ENCODE measurements around the gene C22orf42. TPM values are rescaled to one million over a fixed set of nuclear protein-coding genes. Genes with fewer than 3 reads are reported as not detected.

The C22orf42 gene
- total and polyA plus RNA-seq, 4 donors, result 0.05 TPM; not detected in 3

DNA sequence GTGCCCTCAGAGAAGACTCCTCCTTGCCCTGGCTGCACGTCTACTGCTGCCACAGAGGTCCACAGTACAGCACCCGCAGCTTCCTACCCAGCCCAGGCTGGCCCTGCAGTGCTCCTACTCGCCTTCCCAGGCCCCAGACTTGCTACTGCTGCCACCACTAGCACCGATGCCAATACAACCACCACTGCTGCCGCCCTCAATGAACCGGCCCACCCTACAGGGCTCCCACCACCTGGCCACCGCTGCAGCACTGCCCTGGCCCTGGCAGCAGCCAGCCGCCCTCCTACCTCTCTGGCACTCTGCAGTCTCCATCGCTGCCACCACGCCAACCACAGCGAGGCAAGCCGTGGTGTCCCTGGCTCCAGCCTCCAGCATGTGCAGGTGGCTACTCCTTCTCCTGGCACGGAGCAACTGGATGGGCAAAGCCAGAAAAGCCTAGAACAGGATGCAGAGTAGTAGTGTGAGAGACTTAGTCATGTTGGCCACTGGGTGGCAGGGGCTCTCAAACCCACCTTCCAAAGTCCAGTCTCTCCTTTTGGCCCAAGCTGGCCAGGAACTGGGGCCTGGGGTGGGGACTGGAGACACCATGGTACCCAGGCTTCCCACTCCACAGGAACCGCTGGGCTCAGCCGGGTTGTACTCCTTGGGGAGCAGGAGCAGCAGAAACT, 39.4 kb downstream of the C22orf42 start:
- H3K27ac ChIP-seq (ENCODE audit: low read depth in 1 of 2, low read length in 1 of 2), result no peak overlapping the region
- no peaks in the 10 kb centered on the region for H3K4me1 ChIP-seq (ENCODE audit: control insufficient read depth in 5 of 5, insufficient read depth in 5 of 5, low read length in 5 of 5)
- peaks cover 0 to 2% (median 0%) of the 10 kb centered on the region in 3 donors for H3K27me3 ChIP-seq (ENCODE audit: control insufficient read depth in 3 of 3, insufficient read depth in 3 of 3, low read length in 2 of 3)
- ATAC-seq (ENCODE audit: insufficient read depth, low FRiP score) (no peak), DNase-seq (no peak)
- peaks cover 0 to 2% (median 0%) of the 10 kb centered on the region in 4 donors for H3K9me3 ChIP-seq (ENCODE audit: control insufficient read depth in 4 of 4, insufficient read depth in 3 of 4, low read length in 3 of 4)
- 86 to 88% methylated on average over 15 of the region's 15 CpGs for WGBS, 2 donors
- no peak overlapping the region for H3K9ac ChIP-seq (ENCODE audit: insufficient read depth in 1 of 2, low read length in 2 of 2)
- no peak for TF ChIP-seq CTCF (IDR thresholded peaks at IDR 0.05; ENCODE audit: control extremely low read depth, extremely low read depth)
- H3K36me3 ChIP-seq (ENCODE audit: control insufficient read depth in 4 of 4, insufficient read depth in 4 of 4, low read length in 4 of 4), result no peaks in the 10 kb centered on the region
- H3K4me3 ChIP-seq, result no peak overlapping the region

GRCh38 chr22:32112380-32112779, 46.7 kb downstream of the C22orf42 start:
- Histone ChIP-seq H3K9me3 (ENCODE audit: control insufficient read depth in 4 of 4, insufficient read depth in 3 of 4, low read length in 3 of 4) (no peaks in the 10 kb centered on the region), H3K27ac (ENCODE audit: low read depth in 1 of 2, low read length in 1 of 2) (no peak overlapping the region), H3K36me3 (ENCODE audit: control insufficient read depth in 4 of 4, insufficient read depth in 4 of 4, low read length in 4 of 4) (no peaks in the 10 kb centered on the region), H3K4me1 (ENCODE audit: control insufficient read depth in 5 of 5, insufficient read depth in 5 of 5, low read length in 5 of 5) (no peaks in the 10 kb centered on the region), H3K9ac (ENCODE audit: insufficient read depth in 1 of 2, low read length in 2 of 2) (no peak overlapping the region), H3K27me3 (ENCODE audit: control insufficient read depth in 3 of 3, insufficient read depth in 3 of 3, low read length in 2 of 3) (peaks cover 0 to 2% (median 0%) of the 10 kb centered on the region in 3 donors), H3K4me3 (no peak overlapping the region)
- DNase-seq (no peak), ATAC-seq (ENCODE audit: insufficient read depth, low FRiP score) (no peak)
- no peak for TF ChIP-seq CTCF (IDR thresholded peaks at IDR 0.05; ENCODE audit: control extremely low read depth, extremely low read depth)
- 87 to 96% methylated on average over 2 of the region's 2 CpGs for WGBS, 2 donors

DNA sequence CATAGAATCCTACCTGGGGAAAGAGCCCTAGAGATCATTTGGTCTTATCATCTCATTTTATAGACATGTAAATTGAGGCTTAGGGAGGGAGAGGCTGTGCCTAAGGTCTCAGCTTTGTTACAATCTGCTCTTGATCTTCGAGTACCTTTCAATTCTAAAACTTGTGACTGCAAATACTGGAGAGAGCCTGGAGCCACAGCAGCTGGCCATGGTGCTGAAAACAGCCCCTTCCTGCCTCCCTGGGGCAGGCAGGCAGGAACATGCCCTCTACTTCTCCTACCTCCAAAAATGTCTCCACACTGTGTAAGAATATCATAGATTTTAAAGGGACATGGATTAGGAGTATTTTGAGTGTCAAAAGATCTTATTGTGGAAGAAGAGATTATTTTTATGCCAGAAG, 52.2 kb downstream of the C22orf42 start:
- H3K9me3 ChIP-seq (ENCODE audit: control insufficient read depth in 4 of 4, insufficient read depth in 3 of 4, low read length in 3 of 4), result no peaks in the 10 kb centered on the region
- peaks cover 0 to 2% (median 0%) of the 10 kb centered on the region in 3 donors for H3K27me3 ChIP-seq (ENCODE audit: control insufficient read depth in 3 of 3, insufficient read depth in 3 of 3, low read length in 2 of 3)
- H3K27ac ChIP-seq (ENCODE audit: low read depth in 1 of 2, low read length in 1 of 2), result no peak overlapping the region
- TF ChIP-seq CTCF (IDR thresholded peaks at IDR 0.05; ENCODE audit: control extremely low read depth, extremely low read depth), result no peak
- H3K36me3 ChIP-seq (ENCODE audit: control insufficient read depth in 4 of 4, insufficient read depth in 4 of 4, low read length in 4 of 4), result peaks cover 0 to 5% (median 0%) of the 10 kb centered on the region in 4 donors
- ATAC-seq (ENCODE audit: insufficient read depth, low FRiP score) (no peak), DNase-seq (peak; percentile 9 to 41 (median 38))
- WGBS, 2 donors, result 4 to 7% methylated on average over 1 of the region's 1 CpG
- no peak overlapping the region for H3K9ac ChIP-seq (ENCODE audit: insufficient read depth in 1 of 2, low read length in 2 of 2)
- H3K4me1 ChIP-seq (ENCODE audit: control insufficient read depth in 5 of 5, insufficient read depth in 5 of 5, low read length in 5 of 5), result no peaks in the 10 kb centered on the region
- H3K4me3 ChIP-seq, result no peak overlapping the region

Data from lung (tissue), 12 donors.